ENCODE measurements around the gene SGSM1. TPM values are rescaled to one million over a fixed set of nuclear protein-coding genes. Genes with fewer than 3 reads are reported as not detected.
A peak's percentile ranks its signal among the peaks of the same experiment; 100 is the strongest.

Gene SGSM1
- total RNA-seq, 1 donor from 2014 or later, result 1.2 TPM

DNA sequence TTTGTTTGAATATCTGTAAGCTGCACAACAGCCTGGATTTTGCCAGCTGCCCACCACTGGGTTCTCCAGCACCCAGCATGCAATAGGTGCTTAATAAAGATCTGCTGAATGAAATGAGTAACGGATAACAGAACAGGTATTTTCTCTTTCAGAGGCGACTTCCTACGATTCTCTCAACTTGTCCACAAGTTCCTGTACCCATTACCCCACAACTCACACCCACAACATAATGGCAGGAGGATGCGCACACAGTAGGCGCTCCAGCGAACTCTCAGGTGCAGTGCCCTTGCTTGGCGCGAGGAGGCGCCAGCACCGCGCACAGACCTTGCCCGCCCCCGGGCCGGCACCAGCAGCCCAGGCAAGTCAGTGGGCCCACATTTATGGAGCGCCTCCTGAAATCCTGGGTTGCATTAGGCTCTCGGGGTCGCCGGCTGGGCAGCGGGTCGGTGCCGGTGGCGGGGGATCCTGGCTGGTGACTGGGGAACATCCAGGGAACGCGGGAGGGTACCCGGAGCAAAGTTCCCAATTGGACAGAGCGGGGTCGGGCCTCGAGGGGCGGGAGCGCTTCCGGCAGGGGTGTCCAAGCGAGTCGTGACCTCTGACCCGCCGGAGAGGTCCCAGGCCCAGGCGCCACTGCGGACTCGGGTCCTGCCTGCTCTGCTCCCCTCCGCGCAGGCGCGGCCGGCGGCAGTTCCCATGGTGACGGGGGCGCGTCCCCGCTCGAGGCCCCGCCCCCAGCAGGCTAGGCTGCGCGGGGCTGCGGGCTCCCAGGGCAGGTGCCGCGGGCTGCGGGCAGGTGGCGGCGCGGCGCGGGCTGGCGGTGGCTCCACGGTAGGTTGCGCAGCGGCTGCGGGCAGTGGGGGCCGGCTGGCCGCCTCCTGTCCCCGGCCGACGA is 146.2 kb downstream of the SGSM1 start, which contains the start of gene KIAA1671:
KIAA1671 (plus strand) TSS at position 775 of the 895 bp plus-strand sequence. CDS start 75,284 bp downstream, outside the sequence.
- DNase-seq, result peak; percentile 91

- no peak for DNase-seq
These were observed 146.9 kb downstream of the SGSM1 start for GRCh38 chr22:24952837-24953383.

DNA sequence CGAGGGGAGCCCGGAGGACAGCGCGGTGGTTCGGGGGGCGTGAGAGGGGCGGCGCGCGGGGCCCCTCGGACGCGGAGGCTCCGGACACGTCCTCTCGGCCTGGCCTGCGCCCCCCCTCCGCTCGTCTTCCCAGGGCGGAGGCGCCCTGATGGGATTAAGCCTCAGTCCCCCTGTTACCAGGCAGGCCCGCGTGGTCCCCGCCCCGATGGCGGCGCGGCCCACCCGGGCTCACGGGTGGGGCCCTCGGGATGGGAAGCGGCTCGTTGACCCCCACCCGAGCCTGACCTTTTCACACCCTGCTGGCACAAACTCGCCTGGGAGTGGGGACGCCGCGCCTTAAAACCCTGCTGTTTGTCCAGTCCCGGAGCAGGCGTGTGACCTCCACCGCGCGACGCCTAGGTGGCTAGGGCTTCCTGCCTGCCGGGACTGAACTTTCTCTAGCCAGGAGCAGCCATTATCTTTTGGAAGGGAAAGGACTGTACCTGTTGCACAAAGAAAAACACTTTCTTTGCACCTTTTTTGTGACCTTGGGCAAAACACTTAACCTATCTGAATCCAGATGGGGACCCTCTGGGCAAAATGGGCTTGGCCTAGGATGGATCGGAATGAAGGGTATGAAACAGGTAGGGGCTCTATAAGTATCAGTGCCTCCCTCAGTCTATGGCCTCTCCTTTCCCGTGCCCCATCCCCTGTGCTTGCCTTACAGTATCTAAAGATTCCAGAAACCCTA is 147.5 kb downstream of the SGSM1 start:
- DNase-seq, result no peak

GRCh38 chr22:24954114-24954463 is 148.1 kb downstream of the SGSM1 start:
- DNase-seq, result no peak

DNA sequence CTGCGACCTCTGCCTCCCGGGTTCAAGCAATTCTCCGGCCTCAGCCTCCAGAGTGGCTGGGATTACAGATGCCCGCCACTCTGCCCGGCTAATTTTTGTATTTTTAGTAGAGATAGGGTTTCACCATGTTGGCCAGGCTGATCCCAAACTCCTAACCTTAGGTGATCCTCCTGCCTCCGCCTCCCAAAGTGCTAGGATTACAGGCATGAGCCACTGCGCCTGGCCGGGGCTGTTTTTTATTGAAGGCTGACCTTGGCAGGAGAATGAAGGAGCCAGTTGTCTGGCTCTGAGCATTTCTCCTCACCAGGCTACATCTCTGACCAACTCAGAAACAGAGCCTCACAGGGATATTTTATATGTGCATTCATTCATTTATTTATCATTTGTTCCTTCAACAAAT is 148.8 kb downstream of the SGSM1 start:
- no peak for DNase-seq

DNA sequence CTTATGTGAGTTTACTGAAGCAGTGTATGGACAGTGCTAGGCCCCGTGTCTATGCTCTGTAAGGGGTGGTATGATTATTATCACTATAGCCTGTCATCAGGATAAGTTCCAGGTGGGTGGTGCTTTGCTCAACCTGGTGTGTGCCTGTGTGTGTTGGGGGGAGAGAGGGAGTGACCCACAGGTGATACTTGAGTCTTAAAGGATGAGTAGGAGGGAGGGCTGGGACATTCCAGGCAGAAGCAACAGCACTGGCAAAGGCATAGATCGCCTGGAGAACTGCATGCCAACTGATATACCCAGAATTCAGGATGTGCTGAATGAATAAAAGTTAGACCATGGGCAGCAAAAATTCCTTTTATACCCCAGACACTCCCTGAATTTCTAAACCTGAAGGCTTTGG is 151.0 kb downstream of the SGSM1 start:
- DNase-seq, result no peak

DNA sequence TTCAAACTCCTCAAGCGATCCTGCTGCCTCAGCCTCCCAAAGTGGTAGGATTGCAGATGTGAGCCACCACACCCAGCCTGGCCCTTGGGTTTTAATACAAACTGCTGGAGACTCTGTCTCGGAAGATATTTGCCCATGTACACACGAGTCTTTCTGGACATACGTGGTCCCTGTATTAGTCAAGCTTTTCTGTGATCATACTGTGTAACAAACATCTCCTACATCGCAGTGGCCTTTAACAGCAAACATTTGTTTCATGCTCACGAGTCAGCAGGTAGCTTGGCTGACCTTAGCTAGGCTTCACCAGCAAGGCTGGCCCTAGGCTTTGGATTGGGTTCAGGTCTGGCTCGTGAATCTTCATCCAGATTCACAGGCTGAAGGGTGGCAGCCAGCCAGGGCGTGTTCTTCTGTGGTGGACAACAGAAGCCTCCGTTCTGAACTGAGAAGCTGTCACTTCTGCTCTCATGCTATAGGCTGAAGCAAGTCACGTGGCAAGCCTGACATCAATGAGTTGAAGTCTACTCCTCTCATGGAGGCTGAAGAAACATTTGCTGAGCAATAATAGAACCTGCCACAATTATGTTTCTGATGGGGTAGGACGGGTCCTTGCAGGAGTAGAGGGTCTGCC is 155.3 kb downstream of the SGSM1 start:
- DNase-seq, result no peak

DNA sequence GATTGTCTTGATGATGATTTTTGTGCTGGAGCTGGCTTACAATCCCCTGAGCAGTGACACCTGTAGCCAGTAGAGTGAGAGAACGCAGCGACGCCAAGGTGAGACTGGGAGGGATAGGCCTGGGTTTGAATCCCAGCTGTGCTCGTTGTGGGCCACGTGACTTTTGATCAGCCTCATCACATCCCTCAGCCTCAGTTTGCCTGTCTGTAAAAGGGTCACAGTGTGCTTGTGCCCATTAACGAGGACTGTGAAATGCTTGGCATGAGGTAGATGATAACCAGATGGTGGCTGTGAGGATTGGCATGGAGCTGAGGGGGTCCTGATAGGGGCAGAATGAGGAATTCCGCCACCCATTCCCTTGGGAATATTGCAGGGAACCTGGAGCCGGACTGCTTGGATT is 156.1 kb downstream of the SGSM1 start:
- DNase-seq, result no peak

DNA sequence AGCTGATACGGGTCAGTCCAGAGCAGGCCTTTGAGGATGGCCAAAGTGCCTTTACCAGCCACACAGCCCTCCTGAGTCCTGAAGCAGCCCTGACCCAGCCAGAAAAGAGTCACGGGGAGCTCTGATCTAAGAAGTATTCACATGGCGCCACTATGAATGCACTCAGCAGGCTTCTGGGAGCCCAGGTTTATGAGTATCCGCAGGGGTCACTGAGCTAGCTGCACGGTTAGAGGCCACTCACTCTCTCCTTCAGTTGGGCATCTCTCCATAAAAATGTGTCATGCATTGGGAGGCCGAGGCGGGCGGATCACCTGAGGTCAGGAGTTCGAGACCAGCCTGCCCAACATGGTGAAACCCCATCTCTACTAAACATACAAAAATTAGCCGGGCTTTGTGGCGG is 156.8 kb downstream of the SGSM1 start:
- DNase-seq, result no peak

GRCh38 chr22:24964441-24964840 is 158.4 kb downstream of the SGSM1 start:
- no peak for DNase-seq

DNA sequence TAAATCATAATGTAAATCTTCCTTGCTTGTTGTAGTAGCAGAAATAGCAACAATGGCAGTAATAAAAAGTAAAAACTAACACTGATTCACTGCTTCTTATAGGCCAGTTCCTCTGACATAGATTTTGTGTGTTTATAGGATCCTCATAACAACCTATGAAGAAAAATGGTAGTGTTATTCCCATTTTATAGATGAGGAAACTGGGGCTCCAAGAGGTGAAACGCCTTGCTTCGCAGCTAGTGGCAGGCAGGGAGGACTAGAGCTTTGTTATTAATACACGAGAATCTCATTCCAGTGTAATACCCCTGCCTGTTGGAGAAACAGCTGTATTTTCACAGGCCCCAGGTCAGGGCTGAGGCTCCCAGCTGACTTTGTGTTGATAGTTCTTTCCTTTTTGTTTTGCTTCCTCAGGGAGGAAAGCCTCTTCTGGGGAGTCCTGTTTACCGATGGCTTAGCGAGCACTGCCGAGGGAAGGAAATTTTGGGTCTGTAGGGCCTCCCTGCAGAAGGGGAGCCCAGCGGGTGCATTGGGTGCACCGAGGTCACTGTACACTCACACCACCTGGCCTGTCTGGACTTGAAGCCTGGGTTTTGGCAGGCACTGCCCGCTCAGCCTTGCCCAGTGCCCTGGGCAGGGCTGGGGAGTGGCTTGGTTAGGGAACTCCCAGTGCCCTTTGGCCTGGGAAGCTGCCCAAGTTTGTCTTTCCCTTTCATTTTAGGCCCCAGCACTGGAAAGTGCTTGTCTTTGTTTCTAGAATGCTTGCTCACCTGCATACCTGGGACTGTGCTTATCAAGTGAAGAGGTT is 160.0 kb downstream of the SGSM1 start:
- peak; percentile 52 for DNase-seq

DNA sequence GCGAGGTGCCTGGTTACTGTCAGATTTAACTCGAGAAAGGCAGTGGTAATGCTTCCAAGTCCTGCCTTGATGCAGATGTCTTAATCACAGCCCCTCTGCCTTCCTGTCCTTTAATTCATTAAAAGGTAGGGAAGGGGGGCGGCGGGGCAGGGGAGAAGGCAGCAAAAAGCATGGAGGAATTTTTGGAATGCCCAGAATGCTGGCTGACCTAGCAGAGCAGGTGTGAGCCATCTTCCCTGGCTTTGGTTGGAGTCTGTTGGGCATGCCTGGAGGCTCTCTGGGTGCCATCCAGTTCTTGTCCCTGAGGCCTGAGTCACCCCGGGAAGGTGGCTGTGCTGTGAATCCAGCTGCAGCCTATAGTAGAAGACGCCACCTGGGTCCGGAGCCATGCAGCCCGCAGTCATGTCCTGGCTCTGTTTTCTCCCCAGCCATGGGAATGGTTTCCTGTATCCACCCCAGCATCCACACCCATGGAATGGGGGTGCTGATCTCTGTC is 162.1 kb downstream of the SGSM1 start:
- no peak for DNase-seq

GRCh38 chr22:24969560-24970301 is 163.7 kb downstream of the SGSM1 start:
- no peak for DNase-seq

DNA sequence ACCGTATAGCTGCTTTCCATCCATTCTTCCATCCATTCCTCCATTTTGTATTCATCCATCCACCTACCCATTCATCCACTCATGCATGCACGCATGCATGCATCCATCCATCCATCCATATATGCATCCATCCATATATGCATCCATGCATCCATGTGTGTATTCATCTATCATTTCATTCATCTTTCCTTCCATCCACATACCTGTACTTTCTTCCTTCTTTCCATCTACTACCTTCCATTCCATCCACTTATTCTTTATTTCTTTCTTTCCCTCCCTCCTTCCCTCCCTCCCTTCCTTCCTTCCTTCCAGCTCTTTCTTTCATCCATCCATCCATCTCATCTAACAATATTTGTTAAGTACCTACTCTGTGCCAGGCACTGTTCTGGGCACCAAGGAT is 166.4 kb downstream of the SGSM1 start:
- no peak for DNase-seq

DNA sequence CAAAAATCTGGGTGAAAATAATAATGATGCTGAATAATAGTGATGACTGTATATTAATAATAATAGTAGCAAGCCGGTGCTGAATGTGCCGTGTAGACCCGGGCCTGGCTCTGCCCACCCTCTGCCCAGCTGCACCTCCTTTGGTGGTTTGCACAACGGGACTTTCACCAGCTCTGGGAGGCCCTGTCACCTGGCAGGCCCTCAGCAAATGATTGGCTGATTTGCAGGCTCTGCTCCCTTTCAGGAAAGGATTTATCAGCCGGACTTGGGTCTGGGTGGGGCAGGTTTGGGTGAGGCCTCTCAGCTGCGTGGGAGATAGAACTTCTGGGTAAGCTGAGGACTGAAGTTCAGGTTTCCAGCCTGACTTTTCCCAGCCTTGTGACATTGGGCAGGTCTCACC is 167.9 kb downstream of the SGSM1 start:
- DNase-seq, result no peak

GRCh38 chr22:24975125-24975640 is 169.2 kb downstream of the SGSM1 start:
- DNase-seq, result no peak

- DNase-seq, result peak; percentile 49
These were observed 169.9 kb downstream of the SGSM1 start for GRCh38 chr22:24975813-24976341.

DNA sequence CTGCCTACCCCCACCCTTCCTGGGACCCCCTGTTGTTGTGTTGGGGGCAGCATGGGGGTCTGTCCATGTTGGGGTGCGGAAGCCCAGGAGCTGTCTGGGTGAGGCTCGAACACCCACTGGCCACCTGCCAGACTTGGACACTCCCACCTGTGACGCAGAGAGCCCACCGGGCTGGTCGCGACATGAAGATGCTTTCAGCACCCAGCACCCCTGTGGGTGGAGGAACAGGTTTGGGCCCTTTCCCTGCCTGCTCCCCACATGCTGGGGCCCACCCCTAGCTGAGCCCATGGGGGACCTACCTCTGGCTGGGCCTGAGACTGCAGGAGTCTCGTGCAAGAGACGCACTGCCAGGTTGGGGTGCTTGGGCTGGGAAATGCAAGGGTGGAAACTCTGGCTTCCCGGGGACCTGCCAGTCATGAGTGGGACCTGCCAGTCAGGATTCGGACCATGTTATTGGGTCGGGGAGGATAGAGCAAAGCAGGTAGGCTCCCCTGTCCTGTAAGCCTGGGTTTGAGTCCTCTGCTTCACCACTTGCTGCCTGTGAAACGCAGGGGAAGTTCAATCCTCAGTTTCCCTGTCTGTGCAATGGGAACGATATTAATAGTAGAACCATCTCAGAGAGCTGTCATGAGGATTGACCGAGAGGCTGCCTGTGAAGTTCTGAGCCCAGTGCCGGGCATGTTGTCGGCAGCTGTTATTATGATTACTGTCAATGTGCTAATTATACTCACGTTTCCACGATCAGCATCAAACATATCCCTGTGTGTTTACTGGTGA is 170.6 kb downstream of the SGSM1 start:
- peak; percentile 73 for DNase-seq

Data from tongue (tissue), 2 donors.